Peyer's patch (tissue), 4 donors: ENCODE results near the gene MPHOSPH10.

ENCODE experiments used
- CTCF ChIP-seq, 6 experiments: fragments of 450-650 bp in 4 of 6; fragments of 200-600 bp in 2 of 6; sonication (generic) in 1 of 6; IDR thresholded peaks; one replicate each; pipeline ENCODE4 v1.5.1; 2017 to 2019; ENCODE audit warnings: antibody characterized with exemption in 6 of 6, mild to moderate bottlenecking in 3 of 6, moderate library complexity in 1 of 6
- POLR2A ChIP-seq, 2 donors: fragments of 450-650 bp; IDR thresholded peaks; one replicate each; pipeline ENCODE4 v1.5.1; 2017; ENCODE audit warnings: antibody characterized with exemption in 2 of 2, mild to moderate bottlenecking in 2 of 2, moderate library complexity in 2 of 2

DNA sequence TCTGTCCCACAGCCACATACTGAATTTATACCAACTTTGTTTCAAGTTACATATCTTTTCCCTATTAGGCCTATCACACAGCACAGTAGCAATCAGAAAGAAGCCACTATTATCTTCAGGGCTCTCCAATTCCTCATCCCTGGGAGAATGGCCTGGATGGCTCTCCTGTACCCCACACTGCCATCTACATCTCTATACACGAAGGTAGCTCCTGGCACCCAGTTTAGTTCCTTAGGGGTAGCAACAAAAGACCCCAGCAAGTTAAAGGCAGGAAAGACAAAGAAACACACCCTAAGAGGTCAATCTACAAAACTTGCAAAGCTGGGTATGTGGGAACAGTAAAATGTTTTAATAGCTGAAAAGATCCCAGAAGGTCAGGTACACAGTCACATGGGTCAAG lies 56.5 kb downstream of the MPHOSPH10 start:
- no peak for TF ChIP-seq POLR2A (IDR thresholded peaks at IDR 0.05)
- TF ChIP-seq CTCF (IDR thresholded peaks at IDR 0.05): no peak
